Type B pancreatic cell (in vitro differentiated cells): ENCODE results near the gene TXNDC17. TPM values are rescaled to one million over a fixed set of nuclear protein-coding genes. Genes with fewer than 3 reads are reported as not detected.

Experiments used
- DNase-seq: peaks from one replicate; pipeline ENCODE4 v3.0.0; 2021; ENCODE audit warnings: mixed read lengths; ENCODE audit not compliant: unreplicated experiment; ENCODE audit errors: extremely low spot score
- H3K27ac Mint-ChIP-seq: 2 replicates; pipeline ENCODE4 v1.8.0; 2021; ENCODE audit warnings: mild to moderate bottlenecking, mixed read lengths
- H3K27me3 Mint-ChIP-seq: 2 replicates; pipeline ENCODE4 v1.8.0; 2021; ENCODE audit warnings: mixed read lengths
- H3K36me3 Mint-ChIP-seq: 2 replicates; pipeline ENCODE4 v1.8.0; 2021; ENCODE audit warnings: mixed read lengths
- H3K4me1 Mint-ChIP-seq: one replicate; pipeline ENCODE4 v1.8.0; 2021; ENCODE audit warnings: mixed read lengths; ENCODE audit not compliant: unreplicated experiment
- H3K4me3 Mint-ChIP-seq: 2 replicates; pipeline ENCODE4 v1.8.0; 2021; ENCODE audit warnings: mild to moderate bottlenecking, mixed read lengths
- H3K9me3 Mint-ChIP-seq: 2 replicates; pipeline ENCODE4 v1.8.0; 2021; ENCODE audit warnings: mixed read lengths
- total RNA-seq: library from RNA; stranded (reverse); gene quantifications from 2 replicates; pipeline ENCODE4 v1.2.1, GENCODE V29; 2021; ENCODE audit warnings: low replicate concordance
- TF ChIP-seq, protein P1 (sequence below): fragments of 200-600 bp; sonication (generic); conservative IDR thresholded peaks from 2 replicates; pipeline ENCODE4 v1.5.0; 2021; ENCODE audit warnings: antibody characterized with exemption, mild to moderate bottlenecking

The TXNDC17 gene
- total RNA-seq, 1 donor from 2014 or later: 83.2 TPM

DNA sequence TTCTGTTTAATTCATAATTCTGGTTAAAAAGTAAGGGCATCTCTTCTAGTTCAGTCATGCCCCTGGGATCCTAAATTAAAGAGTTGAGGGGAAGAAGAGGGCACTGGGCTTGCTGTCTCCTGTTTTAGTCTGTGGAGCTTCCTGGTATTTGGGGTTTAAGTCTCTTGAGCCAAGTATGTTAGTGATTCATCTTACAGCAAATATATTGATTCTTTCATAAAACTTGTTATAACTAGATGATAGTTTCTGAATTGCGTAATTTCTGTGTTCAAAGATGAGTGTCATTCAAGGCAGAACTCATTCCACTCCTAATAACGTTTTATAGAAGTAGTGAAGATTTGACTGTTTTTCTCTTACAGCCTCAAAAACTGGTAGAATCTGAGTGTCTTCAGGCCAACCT, 1.7 kb downstream of the TXNDC17 start:
- Mint-ChIP-seq H3K4me1 (peaks cover 23% of the 10 kb centered on the region), H3K27me3 (no peaks in the 10 kb centered on the region), H3K4me3 (peak overlapping the region; percentile 71), H3K36me3 (no peaks in the 10 kb centered on the region), H3K9me3 (no peaks in the 10 kb centered on the region), H3K27ac (peak overlapping the region; percentile 17)
- no peak for DNase-seq
- TF ChIP-seq, protein P1, sequence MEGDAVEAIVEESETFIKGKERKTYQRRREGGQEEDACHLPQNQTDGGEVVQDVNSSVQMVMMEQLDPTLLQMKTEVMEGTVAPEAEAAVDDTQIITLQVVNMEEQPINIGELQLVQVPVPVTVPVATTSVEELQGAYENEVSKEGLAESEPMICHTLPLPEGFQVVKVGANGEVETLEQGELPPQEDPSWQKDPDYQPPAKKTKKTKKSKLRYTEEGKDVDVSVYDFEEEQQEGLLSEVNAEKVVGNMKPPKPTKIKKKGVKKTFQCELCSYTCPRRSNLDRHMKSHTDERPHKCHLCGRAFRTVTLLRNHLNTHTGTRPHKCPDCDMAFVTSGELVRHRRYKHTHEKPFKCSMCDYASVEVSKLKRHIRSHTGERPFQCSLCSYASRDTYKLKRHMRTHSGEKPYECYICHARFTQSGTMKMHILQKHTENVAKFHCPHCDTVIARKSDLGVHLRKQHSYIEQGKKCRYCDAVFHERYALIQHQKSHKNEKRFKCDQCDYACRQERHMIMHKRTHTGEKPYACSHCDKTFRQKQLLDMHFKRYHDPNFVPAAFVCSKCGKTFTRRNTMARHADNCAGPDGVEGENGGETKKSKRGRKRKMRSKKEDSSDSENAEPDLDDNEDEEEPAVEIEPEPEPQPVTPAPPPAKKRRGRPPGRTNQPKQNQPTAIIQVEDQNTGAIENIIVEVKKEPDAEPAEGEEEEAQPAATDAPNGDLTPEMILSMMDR: no peak

DNA sequence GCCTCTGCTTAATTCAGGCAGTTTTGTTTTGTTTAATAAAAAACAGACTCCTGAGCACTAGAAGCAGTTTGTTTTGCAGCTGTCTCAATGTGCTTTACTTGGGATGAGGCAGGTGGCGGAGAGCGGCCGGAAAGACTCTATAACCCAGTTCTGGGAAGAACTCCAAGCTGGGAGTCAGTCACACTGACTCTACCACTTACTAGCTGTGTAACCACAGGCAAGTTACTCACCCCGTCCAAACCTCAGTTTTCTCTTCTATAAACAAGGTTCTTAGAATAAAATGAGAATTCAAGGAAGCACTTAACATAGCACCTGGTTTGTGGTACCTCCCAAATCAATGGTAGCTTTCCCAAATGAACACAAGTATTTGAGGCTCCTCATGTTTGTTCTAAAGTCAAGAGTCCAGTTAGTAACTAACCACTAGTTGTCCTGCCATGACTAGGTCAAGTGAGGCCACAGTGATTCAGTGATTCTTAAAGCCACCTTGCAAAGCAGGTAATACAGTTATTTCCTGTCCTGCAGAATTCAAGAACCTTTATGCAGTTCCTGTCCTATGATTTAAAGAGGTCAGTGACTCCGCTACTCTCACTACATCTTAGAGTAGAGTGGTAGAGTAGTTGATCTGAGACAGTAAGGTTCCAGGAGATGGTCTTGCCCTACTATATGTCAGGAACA, 2.7 kb downstream of the TXNDC17 start:
- Mint-ChIP-seq H3K27me3 (no peaks in the 10 kb centered on the region), H3K36me3 (no peaks in the 10 kb centered on the region), H3K27ac (no peak overlapping the region), H3K9me3 (no peaks in the 10 kb centered on the region), H3K4me1 (peaks cover 23% of the 10 kb centered on the region), H3K4me3 (peak overlapping the region; percentile 44)
- no peak for DNase-seq
- TF ChIP-seq, protein P1: no peak

DNA sequence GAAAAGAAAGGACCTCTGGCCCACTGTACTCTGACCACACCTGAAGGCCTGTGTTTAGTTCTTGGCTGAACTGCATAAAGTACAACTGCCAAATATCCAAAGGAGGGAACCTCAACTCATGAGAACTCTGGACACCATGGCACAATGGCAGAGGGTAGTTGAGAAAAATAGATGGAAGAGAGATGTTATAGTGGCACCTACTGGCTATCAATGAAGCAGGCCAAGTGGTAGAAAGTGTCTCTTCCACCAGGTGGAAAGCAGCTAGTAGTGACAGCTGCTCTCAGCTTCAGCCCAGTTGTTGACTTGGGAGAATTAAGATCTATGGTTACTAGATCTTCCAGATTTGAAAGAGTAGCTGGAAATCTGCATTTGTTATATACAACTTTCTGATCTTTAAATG, 7.3 kb downstream of the TXNDC17 start:
- Mint-ChIP-seq H3K27ac (peak overlapping the region; percentile 30), H3K9me3 (no peaks in the 10 kb centered on the region), H3K4me1 (peaks cover 11% of the 10 kb centered on the region), H3K36me3 (no peaks in the 10 kb centered on the region), H3K4me3 (no peak overlapping the region), H3K27me3 (peaks cover 6% of the 10 kb centered on the region)
- TF ChIP-seq, protein P1: no peak
- no peak for DNase-seq

DNA sequence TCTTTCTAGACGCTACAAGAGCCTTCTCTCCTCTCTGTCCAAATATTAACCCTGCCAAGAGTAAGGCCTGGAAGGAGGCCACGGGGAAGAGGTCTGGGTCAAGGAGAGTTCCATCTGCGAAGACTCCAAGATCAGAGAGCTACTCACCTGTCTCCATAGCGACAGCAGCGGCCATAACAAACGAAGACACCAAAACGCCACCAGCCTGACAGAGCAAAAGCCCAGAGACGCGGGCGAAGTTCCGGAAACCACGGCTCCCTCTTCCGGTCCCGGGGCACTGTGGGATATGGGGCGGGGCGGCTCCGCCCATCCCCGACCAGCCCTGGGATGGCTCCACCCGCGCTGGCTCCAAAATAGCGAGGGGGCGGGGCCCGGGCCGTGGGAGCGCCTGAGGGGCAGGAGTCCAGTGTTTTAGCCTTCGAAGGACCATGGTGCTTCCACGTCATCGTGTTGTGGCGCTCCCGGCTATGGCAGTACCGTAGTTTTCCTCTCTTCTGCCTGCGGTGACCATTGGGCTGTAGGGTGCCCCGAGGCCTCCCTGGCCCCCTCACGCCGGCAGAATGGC, 10.6 kb downstream of the TXNDC17 start, which contains the start of the genes C17orf100 and MED31:
C17orf100 (plus strand) TSS at position 409 of the 565 bp plus-strand sequence; CDS start at position 561, 152 bp downstream.
MED31 (minus strand) TSS at position 252 of the 565 bp plus-strand sequence; CDS start at position 175, 77 bp downstream.
- Mint-ChIP-seq H3K4me3 (peak within 1 kb of the TSS; percentile 100), H3K9me3 (no peaks in the 10 kb centered on the region), H3K27ac (peak within 1 kb of the TSS; percentile 97), H3K27me3 (peaks cover 36% of the 10 kb centered on the region), H3K36me3 (peaks cover 3% of the 10 kb centered on the region), H3K4me1 (peaks cover 26% of the 10 kb centered on the region)
- peak; percentile 96 for DNase-seq
- TF ChIP-seq, protein P1: no peak

DNA sequence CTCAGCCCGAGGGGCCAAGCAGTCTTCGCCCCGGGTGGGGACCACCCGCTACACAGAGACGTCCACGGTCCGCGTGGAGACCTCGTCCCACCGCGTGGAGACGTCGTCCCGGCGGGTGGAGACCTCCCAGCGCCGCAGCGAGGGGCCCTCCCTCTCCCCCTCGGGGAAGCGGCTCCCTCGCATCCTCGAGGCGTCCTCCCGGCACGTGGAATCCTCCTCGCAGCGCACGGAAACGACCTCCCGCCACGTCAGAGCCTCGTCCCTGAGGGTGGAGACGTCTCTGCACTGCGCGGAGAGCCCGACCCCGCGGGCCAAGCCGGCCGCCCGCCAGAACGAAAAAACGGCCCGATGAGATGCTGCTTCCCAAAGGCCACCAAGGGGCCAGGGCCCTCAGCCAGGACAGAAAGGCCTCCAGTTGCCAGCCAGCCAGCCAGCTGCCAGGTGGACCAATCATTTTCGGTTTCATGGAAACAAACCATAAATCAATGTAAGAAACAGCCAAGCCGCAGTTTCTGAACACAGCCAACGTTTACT, 11.1 kb downstream of the TXNDC17 start:
- H3K9me3 Mint-ChIP-seq: no peaks in the 10 kb centered on the region
- no peak overlapping the region for H3K27ac Mint-ChIP-seq
- H3K36me3 Mint-ChIP-seq: peaks cover 3% of the 10 kb centered on the region
- peaks cover 23% of the 10 kb centered on the region for H3K4me1 Mint-ChIP-seq
- DNase-seq: no peak
- H3K27me3 Mint-ChIP-seq: peaks cover 36% of the 10 kb centered on the region
- TF ChIP-seq, protein P1: no peak
- H3K4me3 Mint-ChIP-seq: peak overlapping the region; percentile 67
